OCI-LY3 (cell line): ENCODE results near the gene SCD5.

Source experiments
- EZH2phosphoT487 ChIP-seq: fragments of 200-600 bp; shearing (Covaris generic); IDR thresholded peaks from 2 replicates; pipeline ENCODE4 v1.6.1; 2018; ENCODE audit warnings: antibody characterized with exemption, mixed run types, low read depth
- TF ChIP-seq, protein P1 (sequence below): fragments of 200-600, 300-600 bp; sonication (generic); IDR thresholded peaks from 2 replicates; pipeline ENCODE4 v1.5.1; 2014; ENCODE audit warnings: antibody characterized with exemption, low read length, low read depth

DNA sequence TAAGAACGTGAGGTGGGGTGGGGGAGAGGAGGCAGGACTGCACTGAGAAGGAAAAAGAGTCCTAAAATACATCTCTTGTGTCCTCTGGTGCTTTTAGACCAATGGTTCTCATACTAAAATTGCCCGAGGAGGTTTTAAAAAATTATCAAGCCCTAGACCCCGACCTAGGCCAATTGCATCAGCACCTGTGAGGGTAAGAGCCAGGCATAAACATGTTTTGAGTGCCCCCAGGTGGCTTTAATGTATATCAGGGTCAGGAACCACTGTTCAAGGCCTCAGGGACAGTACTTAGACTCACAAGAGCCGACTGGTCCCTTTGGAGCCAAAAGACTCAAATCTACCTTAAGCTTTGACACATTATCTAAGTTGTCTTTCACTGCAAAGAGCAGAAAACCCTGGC lies 199.3 kb downstream of the SCD5 start:
- TF ChIP-seq, protein P1, sequence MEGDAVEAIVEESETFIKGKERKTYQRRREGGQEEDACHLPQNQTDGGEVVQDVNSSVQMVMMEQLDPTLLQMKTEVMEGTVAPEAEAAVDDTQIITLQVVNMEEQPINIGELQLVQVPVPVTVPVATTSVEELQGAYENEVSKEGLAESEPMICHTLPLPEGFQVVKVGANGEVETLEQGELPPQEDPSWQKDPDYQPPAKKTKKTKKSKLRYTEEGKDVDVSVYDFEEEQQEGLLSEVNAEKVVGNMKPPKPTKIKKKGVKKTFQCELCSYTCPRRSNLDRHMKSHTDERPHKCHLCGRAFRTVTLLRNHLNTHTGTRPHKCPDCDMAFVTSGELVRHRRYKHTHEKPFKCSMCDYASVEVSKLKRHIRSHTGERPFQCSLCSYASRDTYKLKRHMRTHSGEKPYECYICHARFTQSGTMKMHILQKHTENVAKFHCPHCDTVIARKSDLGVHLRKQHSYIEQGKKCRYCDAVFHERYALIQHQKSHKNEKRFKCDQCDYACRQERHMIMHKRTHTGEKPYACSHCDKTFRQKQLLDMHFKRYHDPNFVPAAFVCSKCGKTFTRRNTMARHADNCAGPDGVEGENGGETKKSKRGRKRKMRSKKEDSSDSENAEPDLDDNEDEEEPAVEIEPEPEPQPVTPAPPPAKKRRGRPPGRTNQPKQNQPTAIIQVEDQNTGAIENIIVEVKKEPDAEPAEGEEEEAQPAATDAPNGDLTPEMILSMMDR: 0 out of 2 replicates have a peak, but pooled peaks have one; percentile 9
- no peak for TF ChIP-seq EZH2phosphoT487
